GM21447 (cell line): Measurements from ENCODE around the gene APBA2.
"Not testable (repeated sequence)": the region's sequence is repeated elsewhere in the genome, so short reads cannot be mapped to it uniquely, and the experiment has no call there.

Experiments
- ATAC-seq: cut with Tn5 transposase; IDR thresholded peaks from one replicate; pipeline ENCODE4 v1.9.1; 2021; ENCODE audit not compliant: unreplicated experiment

Gene APBA2

DNA sequence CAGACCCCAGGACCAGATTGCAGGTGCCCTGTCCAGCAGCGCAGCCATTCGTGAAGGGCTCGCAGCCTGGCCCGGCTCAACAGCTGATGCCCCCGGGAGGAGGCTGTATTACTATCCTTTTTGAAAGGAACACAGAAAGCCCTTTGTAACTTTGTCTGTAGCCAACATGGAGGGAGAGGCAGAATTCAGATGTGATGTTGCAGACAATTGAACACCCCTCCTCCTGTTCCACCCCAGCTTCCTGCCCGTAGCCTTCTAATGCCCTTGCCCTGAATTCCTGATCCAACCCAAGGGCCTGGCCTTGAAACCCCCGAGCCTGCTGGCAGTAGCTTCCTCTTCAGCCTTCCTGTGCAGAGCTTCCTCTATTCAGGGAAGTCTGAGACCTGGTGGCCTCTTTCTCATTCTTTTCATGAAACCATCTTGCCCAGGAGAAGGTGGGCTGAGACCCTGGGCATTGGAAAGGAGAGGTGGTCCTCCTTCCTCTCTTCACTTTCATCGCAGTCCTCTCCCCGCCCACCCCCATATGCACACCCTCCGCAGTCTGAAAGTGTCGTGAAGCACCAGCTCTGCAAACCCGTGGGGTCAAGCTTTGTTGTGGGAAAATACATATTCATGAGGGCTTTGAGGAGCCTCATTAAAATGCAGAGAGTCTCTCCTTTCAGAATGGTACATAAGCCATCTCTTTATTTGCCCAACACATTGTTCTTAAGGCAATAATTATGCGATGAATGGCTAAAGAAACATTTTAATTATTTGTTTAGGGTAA, 109.2 kb downstream of the APBA2 start:
- ATAC-seq = no peak

DNA sequence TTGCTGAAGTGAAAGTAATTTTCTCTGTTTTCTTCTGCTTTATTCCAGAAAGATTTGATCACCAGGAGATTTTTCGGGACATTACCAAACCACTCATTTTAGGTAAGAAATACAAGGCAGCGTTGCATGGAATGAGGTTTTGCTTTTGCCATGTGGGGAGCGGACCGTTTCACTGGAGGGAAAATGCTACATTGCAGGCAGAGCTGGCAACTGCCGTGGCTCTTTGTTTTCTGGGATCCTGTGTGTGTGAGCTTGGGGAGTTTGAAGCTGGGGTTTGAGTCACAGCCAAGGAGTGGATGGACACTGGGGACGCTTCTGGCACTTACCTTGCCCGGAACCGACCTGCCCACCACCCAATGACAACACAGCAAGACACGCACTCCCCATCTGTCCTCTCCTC, 109.9 kb downstream of the APBA2 start:
- ATAC-seq = no peak

DNA sequence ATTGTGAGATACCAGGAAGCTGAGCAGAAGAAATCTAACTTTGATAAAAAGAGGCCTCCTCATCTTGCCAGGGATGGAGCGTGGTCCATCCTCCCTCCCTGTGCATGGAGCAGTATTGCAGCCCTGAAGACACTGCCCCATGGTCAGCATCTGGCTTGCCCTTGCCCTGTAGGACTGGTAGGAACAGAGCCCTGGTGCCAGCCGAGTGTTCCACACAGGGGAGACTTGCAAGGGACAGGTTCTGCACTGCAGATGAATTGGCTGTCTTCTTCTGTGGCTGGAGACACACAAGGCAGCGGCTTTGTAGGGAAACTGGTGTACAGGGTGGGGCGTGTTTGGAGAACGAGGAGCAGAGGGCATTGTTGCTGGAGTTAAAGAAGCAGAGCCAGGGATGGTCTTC, 110.5 kb downstream of the APBA2 start:
- ATAC-seq = no peak

DNA sequence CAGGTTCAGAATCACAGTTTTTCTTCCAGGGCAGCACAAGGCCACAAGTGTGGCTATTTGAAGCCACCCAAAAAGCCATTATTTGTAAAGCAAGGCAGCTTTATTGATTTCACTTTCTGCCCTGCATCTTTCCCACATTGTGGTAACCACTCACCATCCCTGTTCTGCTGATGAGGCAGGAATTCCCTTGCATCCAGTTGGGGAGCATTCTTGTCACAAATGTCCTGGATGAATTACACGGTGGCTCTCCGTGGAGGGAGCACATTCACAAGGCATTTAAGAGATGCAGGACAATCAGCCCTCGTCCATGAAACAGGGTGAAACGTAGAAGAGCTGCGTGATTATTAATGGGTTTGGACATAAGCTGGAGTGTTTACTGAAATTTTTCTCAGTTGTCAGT, 111.2 kb downstream of the APBA2 start:
- ATAC-seq = no peak

DNA sequence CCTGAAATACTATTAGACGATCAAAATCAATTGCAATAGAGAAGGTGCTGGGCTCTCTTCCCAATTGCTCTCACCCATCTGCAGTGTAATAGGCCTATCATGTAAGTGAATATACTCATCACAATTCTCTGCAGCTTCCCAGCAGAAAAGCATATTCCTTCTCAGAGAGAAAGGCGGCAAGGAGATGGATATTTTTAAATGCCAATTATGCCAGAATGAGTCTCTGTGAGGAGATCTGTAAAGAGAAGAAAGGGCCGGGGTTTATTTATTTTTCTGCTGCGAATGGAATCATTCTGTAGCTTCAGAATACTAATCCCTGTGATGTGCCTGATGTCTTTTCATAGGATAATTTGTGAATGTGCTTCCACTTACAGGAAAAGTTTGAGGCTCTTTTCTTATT, 112.0 kb downstream of the APBA2 start:
- no peak for ATAC-seq

DNA sequence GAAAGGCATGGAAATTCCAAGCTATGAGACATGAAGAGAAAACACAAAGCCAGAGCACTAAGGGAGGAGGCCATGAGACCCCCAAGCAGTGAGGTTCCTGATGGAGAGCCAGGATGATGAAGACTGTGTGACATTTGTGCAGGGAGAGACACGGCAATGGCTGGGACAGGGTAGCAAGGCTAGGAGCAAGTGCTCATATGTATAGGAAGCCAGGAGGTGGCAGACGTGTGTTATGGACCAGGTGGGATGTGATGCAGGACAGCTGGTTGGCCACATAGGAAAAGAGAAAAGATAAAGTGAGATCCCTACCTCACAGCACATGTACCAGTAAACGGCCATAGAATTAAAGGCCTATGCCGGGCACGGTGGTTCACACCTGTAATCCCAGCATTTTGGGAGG, 112.7 kb downstream of the APBA2 start:
- ATAC-seq = no peak

DNA sequence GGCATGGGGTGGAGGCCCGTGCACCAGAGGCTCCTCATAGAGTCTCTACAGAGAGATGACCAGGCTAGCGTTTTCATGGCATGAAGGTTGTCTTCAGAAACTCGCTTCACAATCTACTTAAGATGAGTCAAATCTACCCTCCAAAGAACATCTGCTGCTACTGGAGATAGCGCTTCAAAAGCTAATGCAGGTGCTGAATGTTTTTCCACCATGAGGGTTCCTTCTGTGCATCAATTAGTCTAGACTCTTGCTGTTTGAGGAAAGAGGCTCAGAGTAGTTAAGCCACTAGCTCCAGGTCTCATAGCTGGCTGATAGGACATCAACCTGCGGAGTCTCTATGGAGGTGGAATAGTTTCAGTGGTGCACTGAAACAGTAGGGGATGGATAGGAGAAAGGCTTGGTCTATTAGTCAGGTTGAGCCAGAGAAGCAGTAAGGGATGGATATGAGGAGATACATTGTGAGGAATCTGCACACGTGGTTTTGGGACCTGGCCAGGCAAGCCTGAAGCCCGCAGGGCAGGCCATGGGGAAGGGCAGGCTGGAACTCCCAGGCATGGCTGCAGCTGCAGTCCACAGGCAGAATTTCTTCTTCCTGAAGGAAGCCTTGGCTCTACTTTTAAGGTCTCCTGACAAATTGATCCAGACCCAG, 117.5 kb downstream of the APBA2 start:
- ATAC-seq = no peak

DNA sequence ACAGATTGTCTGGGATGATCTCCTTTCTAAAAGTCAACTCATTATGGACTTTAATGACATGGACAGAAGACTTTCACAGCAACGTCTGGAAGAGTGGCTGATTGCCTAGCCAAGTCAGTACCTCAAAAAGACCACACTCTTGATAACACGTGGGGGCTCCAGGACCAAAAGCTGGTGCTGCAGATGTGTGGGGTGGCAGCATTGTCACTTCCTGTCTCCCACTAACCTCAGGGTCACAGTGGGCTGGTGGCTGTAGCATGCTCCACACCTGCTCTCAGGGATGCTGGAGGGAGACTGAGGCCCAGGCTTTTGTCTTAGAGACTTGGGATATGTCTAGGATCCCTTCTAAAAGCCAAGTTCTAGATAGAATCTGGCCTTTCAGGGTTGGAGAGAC, 118.1 kb downstream of the APBA2 start:
- ATAC-seq = no peak

DNA sequence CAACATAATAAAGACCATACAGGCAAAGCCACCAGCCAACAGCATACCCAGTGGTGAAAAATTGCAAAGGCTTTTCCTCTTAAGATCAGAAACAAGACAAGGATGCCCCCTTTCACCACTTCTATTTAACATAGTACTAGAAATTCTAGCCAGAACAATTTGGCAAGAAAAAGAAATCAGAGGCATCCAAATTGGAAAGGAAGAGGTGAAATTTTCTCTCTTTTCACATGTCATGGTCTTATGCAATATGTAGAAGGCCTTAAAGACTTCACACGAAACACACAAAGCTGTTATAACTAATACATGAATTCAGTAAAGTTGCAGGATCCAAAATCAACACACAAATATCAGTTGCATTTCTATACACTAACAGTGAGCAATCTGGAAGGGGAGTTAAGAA, 120.2 kb downstream of the APBA2 start:
- no peak for ATAC-seq

DNA sequence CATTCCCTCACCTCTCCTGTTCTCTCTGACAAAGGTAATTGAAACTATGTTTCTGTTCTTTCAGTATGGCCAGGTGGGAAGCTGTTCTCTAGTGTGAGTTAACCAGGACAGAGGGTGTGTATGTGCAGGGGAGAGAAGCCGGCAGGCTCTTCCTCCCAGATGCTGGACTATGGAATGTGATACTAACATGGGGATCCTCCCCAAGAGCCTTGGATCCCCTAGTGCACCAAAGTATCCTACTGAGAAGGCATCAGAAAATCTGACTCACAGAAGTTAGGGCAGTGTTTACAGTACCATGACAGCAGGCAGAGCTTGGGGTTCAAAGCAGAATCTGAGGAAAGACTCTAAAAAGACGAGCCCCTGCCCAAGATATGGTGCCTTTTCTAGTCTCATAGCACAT, 123.1 kb downstream of the APBA2 start:
- no peak for ATAC-seq

DNA sequence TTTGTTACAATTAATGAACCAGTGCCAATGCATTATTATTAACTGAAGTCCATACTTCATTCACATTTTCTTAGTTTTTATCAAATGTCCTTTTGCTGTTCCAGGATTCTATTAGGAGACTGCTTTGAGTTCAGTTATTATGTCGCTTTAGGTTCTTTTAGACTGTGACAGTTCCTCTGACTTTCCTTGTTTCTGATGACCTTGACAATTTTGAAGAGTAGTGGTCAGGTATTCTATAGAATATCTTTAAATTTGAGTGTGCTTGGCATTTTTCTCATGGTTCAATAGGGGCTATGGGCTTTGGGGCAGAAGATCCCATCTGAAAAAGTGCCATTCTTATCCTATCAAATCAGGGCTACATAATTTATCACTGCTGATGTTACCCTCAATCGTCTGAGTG, 126.3 kb downstream of the APBA2 start:
- no peak for ATAC-seq

DNA sequence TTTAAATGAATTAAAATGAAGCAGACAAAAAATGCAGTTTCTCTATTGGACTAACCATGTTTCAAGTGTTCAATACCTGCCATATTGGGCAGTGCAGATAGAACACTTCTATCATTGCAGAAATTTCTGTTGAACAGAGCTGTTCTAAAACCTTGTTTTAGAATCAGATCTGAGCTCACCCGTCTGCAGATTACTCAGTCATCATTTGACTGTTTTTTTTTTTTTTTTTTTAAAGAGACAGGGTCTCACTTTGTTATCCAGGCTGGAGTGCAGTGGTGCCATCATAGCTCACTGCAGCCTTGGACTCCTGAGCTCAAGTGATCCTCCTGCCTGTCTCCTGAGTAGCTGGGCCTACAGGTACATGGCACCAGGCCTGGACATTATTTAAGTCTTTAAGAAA, 128.7 kb downstream of the APBA2 start:
- no peak for ATAC-seq

DNA sequence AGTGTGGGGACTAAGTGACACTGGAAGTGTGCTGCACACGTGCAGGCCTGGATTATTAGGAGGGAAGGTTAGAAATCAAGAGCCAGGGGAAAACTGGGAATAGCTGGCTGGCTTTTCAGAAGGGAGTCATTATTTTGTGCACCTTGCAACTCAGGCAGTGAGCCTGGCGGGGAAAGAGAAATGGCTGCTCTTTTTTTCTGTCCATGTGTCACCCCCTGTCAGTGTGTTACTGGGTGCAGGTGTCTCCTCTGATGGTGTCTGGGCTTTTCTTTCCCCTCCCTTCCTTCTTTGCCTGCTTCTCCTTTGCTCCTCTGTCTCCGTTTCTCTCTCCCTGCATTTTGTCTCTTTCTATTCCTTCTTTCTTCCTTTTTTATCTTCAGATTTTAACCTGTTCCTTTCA, 130.7 kb downstream of the APBA2 start:
- no peak for ATAC-seq

DNA sequence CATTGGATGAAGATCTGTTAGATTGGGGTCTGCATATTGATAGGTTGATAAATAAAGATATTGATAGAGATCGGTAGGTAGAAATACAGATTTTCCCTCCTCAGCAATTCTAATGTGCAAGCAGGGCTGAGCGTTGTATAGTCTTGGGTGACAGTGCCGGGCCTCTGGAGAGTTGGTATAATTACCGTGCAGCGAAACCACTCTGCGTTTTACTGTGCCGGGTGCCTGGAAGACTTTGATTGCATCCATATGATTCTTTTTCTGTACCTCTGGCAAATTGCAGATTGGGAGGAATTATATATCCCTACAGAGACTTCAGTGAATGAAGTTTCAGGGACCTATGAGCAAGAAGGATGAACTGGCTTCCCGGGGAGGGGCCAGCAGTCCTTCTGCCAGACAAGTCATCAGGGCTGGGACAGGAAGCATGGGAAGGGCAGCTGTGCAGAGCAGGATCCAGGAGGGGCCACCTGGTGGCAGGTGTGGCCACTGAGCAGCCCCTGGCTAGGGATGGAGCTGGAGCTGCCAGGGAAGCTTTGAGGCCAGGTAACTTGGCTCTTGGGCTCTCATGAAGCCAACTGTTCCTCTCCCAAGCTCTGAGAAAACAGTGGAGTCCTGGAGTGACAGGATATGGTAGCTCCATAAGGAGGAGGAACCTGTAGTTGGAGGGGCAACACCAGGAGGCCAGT, 132.5 kb downstream of the APBA2 start:
- ATAC-seq = no peak

DNA sequence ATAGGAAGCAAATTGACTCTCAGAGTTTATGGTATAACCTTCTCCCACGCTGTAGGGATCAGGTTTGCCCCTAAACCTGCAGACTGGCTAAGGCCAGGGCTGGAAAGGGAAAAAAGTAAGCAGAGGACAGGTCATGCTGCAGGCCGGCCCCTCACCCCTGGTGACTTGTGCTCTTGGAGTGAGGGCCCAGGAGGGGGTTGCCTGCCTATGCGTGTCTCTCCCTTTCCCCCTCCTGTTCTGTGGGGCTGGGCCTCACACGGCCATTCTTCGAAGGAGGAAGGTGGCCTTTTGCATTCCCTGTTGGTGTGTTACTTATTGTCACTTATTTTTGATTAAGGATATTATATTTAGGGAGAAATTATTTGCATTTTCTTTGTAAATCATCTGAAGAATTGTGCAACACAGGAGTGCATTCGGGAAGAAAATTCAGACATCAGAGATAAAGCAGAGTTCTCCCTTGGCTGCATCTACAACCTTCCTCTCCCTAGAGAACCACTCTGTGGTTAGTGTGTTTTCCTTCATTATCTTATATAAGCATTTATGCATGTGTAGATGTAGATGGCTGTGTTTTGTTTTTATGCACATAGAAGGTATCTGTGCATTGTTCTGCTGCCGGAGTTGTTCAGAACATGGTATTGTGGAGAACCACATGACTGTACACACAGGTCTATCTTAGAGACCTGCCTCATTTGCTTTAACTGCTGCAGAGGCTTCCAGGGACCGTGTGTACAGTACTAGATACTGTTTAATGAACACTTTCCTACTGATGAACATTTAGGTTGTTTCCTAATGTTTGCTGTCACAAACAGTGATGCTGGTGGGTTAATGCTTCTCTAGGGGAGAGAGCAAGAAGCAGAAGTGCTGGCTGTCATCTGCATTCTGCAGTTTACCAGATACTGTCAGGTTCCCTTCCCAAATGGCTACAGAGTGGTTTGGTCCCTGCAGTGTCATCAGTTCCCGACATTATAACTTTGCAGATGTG, 133.5 kb downstream of the APBA2 start:
- no peak for ATAC-seq

DNA sequence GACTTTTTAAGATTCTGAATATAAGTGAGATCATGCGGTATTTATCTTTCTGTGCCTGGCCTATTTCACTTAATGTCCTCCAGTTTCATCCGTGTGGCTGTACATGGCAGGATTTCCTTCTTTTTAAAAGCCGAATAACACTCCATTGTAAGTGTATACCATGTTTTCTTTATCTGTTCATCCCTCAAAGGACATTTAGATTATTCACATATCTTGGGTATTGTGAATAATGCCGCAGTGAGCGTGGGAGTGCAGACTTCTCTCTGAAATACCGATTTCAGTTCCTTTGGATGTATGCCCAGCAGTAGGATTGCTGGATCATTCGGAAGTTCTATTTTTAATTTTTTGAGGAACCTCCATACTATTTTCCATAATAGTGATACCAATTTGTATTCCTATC, 136.1 kb downstream of the APBA2 start:
- ATAC-seq = no peak

DNA sequence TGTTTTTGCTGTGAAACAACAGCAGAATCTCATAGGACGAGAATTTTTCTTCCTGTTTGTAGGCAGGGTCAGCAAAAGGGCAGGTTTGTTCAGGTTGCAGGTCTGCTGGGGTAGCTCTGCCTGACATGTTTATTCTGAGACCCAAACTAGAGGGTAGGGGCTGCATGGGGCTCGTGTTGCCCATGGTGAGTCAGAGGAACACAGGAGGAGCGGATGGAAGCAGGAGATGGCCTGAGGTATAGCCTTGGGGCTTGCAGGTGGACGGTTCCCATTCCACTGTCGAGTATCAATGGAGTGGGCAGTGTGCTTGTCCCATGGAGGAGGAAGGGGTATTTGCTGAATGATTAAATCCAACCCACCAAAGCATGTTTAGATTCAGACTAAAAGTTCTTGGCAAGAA, 138.9 kb downstream of the APBA2 start:
- ATAC-seq = no peak

DNA sequence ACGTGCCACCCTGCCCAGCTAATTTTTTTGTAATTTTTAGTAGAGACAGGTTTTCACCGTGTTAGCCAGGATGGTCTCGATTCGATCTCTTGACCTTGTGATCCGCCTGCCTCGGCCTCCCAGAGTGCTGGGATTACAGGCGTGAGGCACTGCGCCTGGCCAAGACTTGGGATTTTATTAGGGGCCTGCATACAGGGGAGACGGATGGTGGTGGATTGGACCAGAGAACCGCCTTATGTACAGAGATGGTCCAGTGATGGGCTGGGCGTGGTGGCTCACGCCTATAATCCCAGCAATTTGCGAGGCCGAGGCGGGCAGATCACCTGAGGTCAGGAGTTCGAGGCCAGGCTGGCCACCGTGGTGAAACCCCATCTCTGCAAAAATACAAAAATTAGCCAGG, 139.6 kb downstream of the APBA2 start:
- not testable (repeated sequence) for ATAC-seq

DNA sequence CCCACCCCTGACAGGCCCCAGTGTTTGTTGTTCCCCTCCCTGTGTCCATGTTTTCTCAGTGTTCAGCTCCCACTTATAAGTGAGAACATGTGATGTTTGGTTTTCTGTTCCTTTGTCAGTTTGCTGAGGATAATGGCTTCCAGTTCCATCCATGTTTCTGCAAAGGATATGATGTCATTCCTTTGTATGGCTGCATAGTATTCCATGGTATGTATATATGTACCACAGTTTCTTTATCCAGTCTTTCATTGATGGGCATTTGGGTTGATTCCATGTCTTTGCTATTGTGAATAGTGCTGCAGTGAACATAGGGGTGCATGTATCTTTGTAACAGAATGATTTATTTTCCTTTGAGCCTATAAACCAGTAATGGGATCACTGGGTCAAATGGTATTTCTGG, 142.4 kb downstream of the APBA2 start:
- not testable (repeated sequence) for ATAC-seq

DNA sequence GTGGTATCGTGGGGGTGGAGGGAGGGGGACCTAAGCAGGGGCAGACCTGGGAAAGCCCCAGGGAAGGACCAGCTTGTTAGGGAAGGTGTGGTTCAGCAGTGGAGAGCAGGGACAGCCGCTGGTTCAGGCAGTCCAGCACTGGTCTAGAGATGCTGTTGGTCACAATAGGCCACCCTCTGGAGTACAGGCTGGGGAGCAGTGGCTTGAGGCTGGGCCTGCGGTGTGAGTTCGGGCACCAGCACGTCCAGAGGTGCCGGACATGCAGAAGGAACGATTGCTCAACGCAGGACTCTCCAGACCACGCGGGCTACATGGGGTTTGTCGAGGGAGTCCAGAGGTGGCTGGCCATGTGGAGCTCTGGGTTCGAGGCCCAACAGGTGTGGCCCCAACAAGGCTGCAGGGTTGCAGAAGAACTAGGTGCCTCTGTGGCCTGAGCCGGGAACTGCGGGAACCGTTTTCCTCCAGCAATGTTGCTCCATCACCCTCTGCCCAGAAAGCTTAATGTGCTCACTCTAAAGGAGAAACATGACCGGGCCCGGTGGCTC, 143.9 kb downstream of the APBA2 start:
- no peak for ATAC-seq
